HG03565 (cell line): ENCODE data around the gene SIX5.

Source experiments
- ATAC-seq: cut with Tn5 transposase; IDR thresholded peaks from one replicate; pipeline ENCODE4 v1.9.1; 2021; ENCODE audit warnings: mild to moderate bottlenecking, moderate library complexity; ENCODE audit not compliant: unreplicated experiment

SIX5 gene

DNA sequence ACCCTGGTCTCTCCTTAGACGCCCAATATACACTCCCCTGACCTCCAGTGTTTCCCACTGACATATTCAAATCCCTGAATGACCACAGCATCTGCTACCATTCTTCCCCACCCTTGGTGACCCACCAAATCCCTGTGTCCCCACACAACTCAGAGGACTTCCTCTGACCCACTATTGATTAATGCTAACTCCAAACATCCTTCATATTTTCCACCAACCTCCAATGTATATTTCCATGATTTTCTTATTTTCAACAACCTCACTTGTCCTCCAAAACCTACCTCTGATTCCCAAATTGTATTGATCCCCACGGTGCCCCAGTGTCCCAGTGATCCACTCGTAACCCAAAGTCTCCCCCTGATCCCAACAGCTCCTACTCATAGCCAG lies 24.1 kb upstream of the SIX5 start:
- ATAC-seq = no peak

DNA sequence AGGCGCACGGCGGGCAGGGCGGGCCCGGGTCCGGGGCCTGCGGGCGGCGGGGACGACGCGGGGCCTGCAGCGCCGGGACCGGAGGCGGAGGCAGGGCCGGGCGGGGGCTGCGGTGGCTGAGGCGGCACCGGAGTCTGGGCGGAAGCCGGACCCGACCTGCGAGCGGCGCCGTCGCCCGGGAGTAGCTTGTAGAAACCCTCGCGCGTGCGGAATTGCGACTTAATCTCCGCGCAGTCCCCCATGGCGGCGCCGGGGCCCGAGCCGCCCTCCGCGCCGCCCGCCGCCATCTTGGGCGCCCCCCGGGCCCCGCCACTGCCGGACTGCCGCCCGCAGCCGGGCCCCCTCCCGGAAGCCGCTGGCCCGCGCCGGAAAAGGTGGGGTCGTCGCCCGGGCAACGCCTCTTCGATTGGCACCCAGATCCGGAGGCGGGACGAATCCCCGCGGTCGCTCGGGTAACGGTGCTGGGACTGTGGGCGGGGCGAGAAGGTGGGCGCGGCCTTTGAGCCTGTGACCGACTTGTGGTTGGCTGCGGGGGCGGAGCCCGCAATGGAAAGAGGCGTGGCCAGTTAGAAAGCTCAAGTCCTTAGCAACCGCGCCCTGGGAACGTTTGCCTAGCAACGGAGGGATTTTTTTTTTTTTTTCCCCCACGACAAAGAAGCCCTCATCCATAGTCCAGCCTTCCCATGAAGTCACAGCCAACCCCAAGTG lies 23.6 kb upstream of the SIX5 start, which contains the start of gene DMWD:
Gene DMWD (minus strand): TSS at position 376 of the 708 bp plus-strand sequence. CDS start 89 bp downstream, at position 287.
- peak; percentile 87 for ATAC-seq

DNA sequence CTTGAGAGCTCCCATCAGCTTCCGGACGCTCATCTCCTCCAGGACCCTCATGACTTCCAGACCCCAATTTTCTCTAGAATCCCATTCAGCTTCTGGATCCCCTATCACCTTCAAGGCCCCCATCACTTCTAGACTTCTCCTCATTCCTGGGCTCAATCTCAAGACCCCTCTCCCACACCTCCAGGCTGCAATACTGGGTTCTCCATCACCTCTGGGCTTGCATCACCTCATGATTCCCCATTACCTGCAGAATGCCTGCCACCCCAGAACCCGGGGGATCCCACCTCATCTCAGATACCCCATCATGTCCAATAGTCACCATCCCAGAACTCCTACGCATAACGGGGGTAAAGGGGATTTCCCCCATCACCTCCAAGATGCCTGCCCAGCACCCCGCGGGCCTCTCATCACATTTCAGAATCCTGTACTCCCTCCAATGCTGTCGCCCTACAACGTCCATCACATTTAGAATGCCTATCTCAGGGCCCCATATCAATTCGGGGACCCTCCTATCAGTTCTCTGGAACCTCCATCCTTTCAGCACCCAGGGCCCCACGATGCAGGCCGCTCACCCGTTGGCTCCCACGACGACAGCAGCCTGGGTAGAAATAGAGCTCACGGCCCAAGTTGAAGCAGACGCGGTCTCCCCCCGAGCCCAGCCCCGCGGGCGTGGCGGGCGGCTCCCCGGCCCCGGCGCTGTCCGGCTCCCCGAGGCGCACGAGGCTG lies 22.9 kb upstream of the SIX5 start:
- ATAC-seq = peak; percentile 17

DNA sequence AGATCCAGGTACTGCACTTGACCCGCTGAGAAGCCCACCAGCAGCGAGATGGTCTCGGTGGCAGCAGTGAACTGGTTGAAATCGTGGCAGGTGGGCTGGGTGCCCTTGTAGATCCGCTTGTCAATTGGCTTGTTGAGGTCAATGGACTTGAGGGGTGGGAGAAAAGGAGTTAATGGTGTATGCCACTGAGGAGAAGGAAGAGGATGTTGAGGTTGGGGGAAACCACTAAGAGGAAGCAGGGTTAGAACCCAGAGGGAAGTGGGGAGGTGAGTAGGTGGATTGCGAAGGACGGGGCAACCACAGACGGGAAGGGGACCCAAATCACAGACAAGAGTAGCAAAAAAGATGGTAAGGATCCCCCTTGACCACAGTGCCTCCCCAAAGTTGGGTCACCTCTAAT lies 21.9 kb upstream of the SIX5 start:
- ATAC-seq = no peak

DNA sequence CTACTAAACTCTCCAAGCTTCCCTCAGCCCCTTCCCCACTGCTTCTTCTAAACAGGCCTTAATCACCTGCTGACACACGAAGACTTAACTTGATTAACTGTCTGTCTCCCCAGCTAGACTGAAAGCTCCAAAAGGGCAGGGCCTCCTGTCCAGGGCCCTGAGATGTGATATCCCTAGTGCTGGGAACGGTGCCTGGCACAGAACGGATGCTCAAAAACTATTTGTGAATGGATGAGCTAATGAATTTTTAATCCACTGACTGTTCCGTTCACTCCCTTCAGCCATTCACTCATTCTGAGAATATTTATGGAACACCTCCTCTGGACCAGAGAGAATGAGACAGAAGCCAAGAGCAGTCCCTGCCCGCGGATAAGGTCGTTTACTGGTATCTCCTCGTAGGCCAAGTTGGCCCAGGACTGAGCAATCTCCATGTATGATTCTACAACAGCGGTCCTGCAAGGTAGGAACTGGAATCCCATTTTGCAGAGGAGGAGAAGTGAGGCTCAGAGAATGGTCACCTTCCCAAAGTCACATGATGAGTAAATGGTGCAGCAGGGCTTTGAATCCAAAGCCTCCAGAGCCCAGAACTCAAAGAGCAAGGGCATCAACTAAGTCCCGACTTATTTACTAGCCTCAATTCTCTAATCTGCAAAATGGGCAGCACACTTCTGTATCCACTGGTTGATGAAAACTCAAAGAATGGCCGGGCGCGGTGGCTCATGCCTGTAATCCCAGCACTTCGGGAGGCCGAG lies 20.2 kb upstream of the SIX5 start:
- ATAC-seq = no peak

DNA sequence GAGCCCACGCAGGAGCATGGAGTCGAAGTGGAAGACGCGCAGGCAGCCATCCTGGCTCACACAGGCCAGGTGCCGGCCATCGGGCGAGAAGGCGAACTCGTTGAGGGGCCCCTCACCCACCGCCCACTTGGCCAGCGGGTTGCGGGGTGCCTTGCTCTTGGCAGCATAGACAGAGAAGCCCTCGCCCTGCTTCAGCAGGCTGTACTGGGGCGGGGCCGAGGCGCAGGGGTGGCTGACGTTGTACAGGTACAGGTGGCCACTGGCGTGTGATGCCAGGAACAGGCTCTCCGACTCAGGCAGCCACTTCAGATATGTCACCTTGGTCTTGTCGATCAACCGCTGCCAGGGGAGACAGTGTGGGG lies 17.5 kb upstream of the SIX5 start:
- ATAC-seq = no peak

DNA sequence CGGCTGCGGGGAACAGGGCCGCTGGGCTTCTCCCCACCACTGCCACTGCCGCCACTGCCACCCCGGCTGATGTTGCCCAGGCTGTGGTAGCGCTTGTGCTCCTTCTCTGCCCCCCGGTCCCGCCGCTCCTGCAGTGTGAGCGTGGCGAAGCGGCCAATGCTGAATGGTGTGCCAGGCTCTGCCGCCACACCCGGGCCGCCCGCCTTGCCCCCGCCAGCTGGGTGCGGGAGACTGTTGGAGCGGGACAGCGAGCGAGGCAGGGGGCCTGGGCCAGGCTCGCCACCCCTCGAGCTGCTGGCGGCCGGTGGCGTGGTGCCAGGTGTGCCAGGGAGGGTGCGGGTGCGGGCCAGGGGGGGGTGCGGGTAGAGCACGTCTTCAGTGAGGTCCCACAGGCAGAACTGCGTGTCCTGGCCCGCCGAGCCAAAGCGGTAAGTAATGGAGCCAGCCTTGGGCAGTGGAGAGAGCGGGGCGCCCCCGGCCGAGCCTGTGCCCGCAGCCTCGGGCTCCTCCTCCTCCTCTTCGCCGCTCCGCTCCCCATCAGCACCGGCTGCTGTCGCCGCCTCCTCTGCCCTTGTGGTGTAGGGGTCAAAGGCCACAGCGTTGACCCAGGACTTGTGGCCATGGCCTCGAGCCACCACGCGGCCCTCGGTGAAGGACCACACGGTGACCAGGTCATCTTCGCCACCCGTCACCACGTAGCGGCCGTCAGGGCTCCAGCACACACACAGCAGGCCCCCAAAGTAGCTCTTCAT lies 16.9 kb upstream of the SIX5 start:
- no peak for ATAC-seq

DNA sequence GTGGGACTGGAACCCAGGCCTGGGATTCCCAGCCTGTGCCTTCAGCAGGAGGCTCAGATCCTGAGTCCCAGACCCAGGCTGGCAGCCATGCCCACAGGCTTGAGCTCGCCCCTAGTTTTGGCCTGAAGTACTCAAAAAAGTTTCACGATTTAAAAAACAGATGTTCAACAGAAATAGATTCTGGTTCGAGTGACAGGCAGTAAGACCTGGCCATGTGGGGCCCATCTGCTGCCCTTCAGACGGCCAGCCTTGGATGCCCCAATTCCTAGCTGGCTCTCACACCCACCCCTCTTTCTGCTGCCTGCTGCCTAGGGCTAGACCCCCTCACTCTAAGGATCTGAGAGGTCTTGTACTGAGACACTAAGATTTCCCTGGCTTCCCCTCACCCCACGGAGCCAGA lies 16.0 kb upstream of the SIX5 start:
- no peak for ATAC-seq

DNA sequence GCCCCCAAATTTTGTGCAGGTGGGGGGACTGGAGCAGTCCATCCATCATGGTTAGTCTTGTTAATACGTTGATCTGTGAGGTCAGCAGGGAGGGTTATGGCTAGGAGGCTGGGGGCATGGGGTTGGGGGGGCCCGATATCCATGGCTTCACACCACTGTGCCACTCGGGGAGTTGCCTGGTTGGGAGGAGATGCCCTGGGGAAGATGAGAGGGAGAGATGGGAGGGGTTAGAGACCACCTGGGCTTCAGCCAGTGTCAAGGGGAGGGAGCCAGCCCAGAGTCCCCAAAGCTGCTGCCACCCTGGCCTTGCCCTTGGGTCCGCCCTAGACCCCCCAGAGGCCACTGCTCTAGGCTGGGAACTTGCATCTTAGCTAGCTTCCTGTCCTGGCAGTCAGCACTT lies 15.0 kb upstream of the SIX5 start:
- ATAC-seq = no peak

DNA sequence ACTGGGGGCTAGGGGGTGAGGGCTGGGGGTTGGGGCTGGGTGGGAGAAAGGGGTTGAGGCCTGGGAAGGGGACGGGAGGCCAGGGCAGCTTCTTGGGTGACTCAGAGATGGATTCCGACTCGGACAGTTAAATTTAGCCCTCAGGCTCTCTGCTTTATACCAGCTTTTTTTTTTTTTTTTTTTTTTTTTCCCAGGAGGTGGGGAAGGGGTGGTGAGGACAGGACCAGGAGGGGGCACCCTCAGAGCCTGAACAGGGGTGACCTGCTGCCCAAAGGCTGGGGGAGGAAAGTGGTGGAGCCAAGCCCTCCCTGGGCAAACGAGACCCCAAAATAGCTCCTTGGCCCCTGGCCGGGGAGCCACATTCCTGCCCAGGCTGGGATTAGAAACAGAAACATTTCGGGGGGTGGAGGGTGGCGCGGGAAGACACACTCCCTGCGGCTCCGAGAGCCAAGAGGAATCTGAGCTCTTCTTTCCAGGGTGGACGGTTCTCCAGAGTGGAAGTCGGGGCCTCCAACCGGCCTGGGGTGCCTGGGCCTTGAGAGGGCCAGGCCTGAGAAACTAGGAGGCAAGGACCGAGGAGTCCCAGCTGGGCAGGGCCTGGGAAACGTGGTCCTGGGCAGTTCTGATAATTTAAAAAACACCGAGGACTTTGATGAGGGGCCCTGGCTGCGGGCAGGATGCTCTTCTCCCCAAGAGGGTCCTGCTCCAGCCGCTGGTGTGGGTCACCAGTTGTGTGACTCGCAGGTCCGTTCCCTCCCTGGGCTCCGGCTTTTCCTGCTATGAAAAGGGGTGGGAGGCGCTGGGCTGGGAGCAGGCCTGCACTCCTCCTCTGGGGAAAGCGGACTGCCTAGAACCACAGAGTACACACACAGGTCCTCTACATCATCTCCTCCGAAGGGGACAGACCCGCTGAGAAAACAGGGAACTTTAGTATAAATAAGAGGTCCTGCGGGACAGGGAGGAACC lies 14.1 kb upstream of the SIX5 start:
- ATAC-seq = no peak

DNA sequence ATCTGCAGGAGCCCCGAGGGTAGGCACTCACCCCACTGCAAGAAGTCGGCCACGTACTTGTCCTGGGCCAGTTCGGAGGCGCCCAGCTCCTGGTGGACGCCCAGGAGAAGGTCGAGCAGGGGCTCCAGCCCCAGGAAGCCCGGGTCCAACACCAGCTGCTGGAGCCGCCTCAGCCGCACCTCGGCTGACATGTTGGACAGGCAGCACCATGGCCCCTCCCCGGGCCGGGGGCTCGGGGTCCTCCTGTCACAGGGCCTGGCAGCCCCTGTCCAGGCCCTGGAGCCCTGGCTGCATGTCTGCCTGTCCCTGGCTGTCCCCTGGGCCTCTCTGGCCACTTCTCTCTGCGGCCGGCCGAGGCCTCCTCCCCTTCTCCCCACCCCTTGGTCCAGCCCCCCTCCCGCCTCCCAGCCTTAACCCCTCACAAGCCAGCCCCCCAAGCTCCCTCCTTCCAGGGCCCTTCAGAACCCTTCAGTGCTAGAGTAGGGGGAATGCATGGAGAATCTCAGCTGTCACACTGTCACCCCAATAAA lies 13.2 kb upstream of the SIX5 start, which contains the start of gene DMPK:
Gene DMPK (minus strand): TSS at position 329 of the 530 bp plus-strand sequence. CDS start 138 bp downstream, at position 191.
- no peak for ATAC-seq

DNA sequence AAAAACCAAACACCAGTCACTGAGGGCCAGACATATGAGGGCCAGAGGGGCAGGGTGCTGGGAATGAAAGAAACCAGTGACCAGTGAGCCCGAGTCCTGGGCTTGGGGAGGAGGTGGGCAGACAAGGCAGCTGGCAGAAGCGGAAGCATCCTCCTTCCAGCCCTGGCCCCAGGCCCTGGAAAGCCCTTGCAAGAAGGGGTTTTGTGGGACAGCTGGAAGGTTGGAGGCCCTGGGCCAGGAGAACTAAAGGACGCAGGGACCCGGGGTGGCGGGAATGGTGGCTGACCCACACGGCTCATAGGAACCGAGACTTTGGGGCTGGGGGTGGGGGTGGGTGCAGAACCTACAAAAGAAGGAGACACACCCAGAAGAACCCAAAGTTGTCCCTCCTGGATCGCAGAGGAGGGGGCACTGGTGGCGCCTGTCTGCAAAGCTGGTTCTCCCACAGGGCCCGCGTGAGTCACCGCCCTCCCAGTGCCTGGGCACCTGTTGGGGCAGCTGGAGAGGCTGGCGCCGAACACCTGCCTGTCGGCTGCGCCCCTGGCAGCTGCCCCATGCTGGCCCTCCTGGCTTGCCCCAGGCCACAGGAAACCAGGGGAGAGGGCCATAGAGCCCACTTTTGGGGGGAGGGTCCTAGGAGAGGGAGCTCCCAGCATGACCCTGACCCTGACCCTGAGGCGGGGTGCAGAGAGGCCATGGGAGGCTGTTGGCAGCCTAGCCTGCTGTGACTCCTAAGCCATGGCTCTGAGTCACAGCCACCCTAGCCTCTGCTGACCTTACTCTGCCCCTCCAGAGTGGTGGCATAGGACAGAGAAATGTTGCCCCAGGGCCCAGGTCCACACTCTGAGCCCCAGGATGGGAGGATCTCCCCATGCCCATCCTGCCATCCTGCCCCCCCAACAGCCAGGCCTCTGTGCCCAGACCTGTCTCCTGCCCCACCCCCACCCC lies 12.4 kb upstream of the SIX5 start:
- no peak for ATAC-seq

DNA sequence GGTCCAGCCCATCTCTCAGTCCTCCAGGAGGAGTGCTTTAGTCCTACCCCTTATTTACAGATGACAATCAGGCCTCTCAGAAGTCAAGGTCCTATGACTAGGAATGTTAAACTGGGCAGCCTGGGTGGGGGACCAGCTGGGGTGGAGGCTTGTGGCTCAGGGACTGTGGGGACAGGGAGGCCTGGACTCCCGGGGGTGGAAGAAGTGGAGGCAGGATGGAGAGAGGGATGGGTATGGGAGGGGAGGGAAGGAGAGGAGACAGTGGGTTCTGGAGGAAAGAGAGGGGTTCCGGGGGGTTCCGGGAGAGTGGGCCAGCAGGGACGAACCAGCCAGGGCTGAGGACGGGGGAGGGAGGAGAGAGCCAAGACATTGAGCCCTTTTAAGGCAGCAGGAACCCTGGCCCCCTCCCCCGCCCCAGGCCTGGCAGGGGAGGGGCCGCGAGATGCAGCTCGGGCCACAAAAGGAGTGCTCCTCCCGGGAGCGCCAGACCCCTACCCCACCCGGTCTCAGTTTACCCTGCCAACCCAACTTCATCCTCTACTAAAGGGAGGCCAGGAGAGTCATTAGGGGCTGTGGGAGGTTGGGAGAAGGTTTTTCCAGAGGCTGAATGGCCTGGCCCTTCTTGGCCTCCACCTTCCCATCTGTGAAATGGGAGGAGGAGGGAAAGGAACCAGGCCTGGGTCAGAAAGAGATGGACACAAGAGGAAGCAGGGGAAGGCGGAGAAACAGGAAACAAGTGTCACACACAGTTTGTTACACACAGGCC lies 11.6 kb upstream of the SIX5 start:
- no peak for ATAC-seq

DNA sequence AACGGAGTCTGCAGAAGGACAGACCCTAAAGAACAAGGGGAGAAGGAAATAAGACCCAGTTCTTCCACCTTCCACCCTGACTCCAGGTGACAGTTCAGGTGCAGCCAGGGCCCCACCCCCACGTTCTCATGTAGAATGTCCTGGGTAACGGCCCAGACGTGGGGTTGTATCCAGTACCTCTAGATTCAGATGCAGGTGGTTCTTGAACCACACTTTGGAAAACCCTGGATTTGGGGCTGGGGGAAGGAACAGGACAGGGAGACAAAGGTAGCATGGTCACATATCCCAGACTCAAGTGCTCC lies 11.0 kb upstream of the SIX5 start:
- ATAC-seq = no peak

DNA sequence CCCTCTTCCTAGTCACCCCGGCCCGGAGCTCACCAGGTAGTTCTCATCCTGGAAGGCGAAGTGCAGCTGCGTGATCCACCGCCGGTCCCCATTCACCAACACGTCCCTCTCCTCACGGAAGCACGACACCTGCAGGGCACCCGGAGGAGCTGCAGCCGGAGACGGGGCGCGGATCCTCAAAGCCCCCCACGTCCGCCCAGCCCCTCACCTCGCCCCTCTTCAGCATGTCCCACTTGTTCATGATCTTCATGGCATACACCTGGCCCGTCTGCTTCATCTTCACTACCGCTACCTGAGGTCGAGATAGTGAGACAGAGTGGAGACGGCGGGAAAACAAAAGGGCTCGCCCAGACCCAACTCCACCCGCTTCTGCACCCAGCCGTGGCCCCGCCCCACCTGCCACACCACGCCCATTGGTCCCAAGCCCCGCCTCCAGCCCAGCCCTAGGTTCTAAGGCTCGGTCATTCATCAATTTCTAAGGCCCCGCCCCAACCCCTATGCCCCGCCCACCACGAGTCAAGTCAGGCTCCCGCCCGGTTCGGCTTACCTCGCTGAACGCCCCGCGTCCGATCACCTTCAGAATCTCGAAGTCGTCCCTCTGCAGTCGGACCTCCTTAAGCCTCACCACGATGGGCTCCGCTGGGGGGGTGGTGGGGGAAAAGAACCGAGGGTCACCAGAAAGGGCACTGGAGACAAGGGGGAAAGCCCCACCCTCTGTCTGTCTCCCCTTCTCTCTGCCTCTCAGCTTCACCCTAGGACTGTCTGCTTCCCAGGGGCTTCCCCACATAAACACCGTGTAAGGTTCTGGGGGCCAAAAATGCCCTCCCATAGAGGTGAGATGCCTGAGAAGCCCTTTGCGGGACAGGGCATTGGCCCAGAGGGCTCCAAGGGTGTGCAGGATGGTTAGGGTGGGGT lies 10.4 kb upstream of the SIX5 start:
- ATAC-seq = no peak

DNA sequence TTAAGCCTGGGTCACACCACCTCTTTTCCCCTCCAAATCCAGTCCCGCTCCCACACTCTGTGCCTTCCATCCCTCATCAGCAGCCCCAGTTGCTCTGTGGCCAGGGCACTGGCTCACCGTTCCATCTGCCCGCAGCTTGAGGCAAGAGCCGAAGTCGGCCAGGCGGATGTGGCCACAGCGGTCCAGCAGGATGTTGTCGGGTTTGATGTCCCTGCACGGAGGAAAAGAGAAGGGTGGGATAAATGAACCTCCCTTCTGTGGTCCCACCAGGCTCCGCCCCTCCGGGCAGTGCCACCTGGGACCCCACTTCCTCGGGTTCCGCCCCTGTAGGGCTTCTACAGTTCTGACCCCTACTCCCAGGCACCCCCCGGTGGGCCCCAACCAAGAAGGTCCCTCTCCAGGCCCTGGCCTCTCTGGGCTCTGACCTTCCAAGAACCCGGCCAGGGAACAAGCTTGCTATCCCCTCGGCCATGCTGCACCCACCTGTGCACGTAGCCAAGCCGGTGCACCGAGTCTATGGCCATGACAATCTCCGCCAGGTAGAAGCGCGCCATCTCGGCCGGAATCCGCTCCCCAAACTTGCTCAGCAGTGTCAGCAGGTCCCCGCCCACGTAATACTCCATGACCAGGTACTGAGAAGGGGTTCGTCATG lies 9.1 kb upstream of the SIX5 start:
- ATAC-seq = no peak
